T-cell (primary cell): ENCODE measurements around the gene ALOX12. TPM values are rescaled to one million over a fixed set of nuclear protein-coding genes. Genes with fewer than 3 reads are reported as not detected.

Experiments
- ATAC-seq, 4 experiments: fragments of 200-7000 bp in 3 of 4; fragments of 150-1000 bp in 1 of 4; cut with Tn5 transposase; replicated peaks in 1 of 4; 1 replicate in 3 of 4; 2 replicates in 1 of 4; pipeline ENCODE4 v1.10.0; 2021; ENCODE audit warnings: moderate library complexity in 3 of 4, mild to moderate bottlenecking in 2 of 4, moderate number of reproducible peaks in 1 of 4
- CTCF ChIA-PET, 2 donors: fragments of 300-600 bp; sonication (Branson Sonifier 250); formaldehyde crosslinking; loops; one replicate each; lab custom pipeline; 2022; ENCODE audit warnings: antibody characterized with exemption in 2 of 2; lab: Charles Lee
- POLR2A ChIA-PET, 2 donors: fragments of 300-600 bp; sonication (Branson Sonifier 250); formaldehyde crosslinking; loops; one replicate each; lab custom pipeline; 2022; ENCODE audit warnings: antibody characterized with exemption in 2 of 2; lab: Charles Lee
- DNase-seq, 35 experiments: peaks; one replicate each; pipeline versions ENCODE4 v3.0.0 to v3.0.0-alpha.2; 2013 to 2023
- H3K27ac ChIP-seq: one replicate; pipeline ENCODE4 v1.5.1; 2013; ENCODE audit warnings: low read length
- H3K27me3 ChIP-seq, 2 experiments: replicated peaks in 1 of 2; 1 replicate in 1 of 2; 2 replicates in 1 of 2; pipeline versions ENCODE4 v1.6.1 to v1.7.0; 2013; ENCODE audit warnings: low read length in 1 of 2, mixed read lengths in 1 of 2; ENCODE audit not compliant: control insufficient read depth in 2 of 2, insufficient read depth in 2 of 2; ENCODE audit errors: extremely low read depth in 1 of 2
- H3K36me3 ChIP-seq, 2 donors: 1 replicate in 1 of 2; 2 replicates in 1 of 2; pipeline versions ENCODE4 v1.6.1 to v1.7.0; 2013; ENCODE audit warnings: low read length in 1 of 2; ENCODE audit not compliant: control insufficient read depth in 2 of 2, insufficient read depth in 1 of 2; ENCODE audit errors: extremely low read depth in 1 of 2
- H3K4me1 ChIP-seq, 2 experiments: 1 replicate in 1 of 2; 2 replicates in 1 of 2; pipeline versions ENCODE4 v1.6.1 to v1.7.0; 2013; ENCODE audit warnings: low read length in 2 of 2, mixed read lengths in 1 of 2; ENCODE audit not compliant: insufficient read depth in 2 of 2, control insufficient read depth in 1 of 2; ENCODE audit errors: extremely low read depth in 1 of 2
- H3K4me3 ChIP-seq, 2 donors: 1 replicate in 1 of 2; 2 replicates in 1 of 2; pipeline versions ENCODE4 v1.5.1 to v1.7.0; 2013; ENCODE audit warnings: mild to moderate bottlenecking in 2 of 2, low read length in 1 of 2, moderate library complexity in 1 of 2; ENCODE audit not compliant: control insufficient read depth in 1 of 2; ENCODE audit errors: extremely low read depth in 1 of 2
- H3K9me3 ChIP-seq: 2 replicates; pipeline ENCODE4 v1.7.0; 2013
- H3K27ac Mint-ChIP-seq, 2 donors: one replicate each; pipeline ENCODE4 v1.8.0; 2020 to 2021; ENCODE audit warnings: mild to moderate bottlenecking in 2 of 2, mixed read lengths in 2 of 2
- H3K27me3 Mint-ChIP-seq, 2 donors: one replicate each; pipeline ENCODE4 v1.8.0; 2021 to 2022; ENCODE audit warnings: mixed read lengths in 2 of 2
- H3K36me3 Mint-ChIP-seq: one replicate; pipeline ENCODE4 v1.8.0; 2021; ENCODE audit warnings: mixed read lengths
- H3K4me1 Mint-ChIP-seq, 3 donors: one replicate each; pipeline ENCODE4 v1.8.0; 2020 to 2022; ENCODE audit warnings: mixed read lengths in 3 of 3, mild to moderate bottlenecking in 1 of 3
- H3K4me3 Mint-ChIP-seq, 3 donors: one replicate each; pipeline ENCODE4 v1.8.0; 2020 to 2022; ENCODE audit warnings: mild to moderate bottlenecking in 3 of 3, mixed read lengths in 3 of 3, moderate library complexity in 3 of 3
- H3K9me3 Mint-ChIP-seq, 3 donors: one replicate each; pipeline ENCODE4 v1.8.0; 2020 to 2022; ENCODE audit warnings: mixed read lengths in 3 of 3
- WGBS: methylation state at CpG from one replicate; pipeline ENCODE4 v1.1.5; 2013; ENCODE audit warnings: missing lambda C conversion rate; ENCODE audit not compliant: insufficient coverage; 5-methylcytosine and 5-hydroxymethylcytosine counted together
- total RNA-seq, 35 experiments: library from RNA in 6 of 35; stranded (reverse) in 6 of 35; fragments of 120-200 nt in 1 of 35; gene quantifications; one replicate each; pipeline versions ENCODE4 v1.2.1 to v1.2.4 and lab custom pipeline; 2013 to 2026

Gene ALOX12
- total RNA-seq, 5 donors from 2014 or later (not counting 1 experiment from before 2014, with no cell fraction given): 0.12 to 0.78 (median 0.13) TPM; not detected in 2

DNA sequence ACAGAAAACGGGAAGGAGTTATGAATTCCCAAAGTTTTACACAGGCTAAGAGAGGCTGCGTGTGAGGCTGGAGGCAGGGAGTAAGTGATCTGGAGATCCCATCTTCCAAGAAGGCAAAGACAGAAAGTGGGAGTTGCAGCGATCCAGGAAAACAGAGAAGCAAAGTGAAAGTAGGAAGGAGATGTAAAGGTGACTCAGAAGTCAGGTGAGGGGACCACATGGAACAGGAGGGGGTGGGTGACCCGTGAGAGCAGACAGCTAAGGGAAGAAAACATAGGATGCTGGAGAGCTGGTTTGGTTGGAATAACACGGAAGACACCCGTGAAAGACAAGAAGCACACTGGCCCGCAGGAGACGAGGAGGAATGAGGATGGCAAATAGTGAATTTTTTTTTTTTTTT is 1.3 kb downstream of the ALOX12 start:
- Histone ChIP-seq H3K36me3 (peaks cover 17 to 53% of the 10 kb centered on the region in 2 donors), H3K27ac (no peak overlapping the region), H3K27me3 (no peaks in the 10 kb centered on the region), H3K4me3 (no peak overlapping the region), H3K4me1 (no peaks in the 10 kb centered on the region), H3K9me3 (no peaks in the 10 kb centered on the region)
- Mint-ChIP-seq H3K36me3 (peaks cover 36% of the 10 kb centered on the region), H3K9me3 (no peaks in the 10 kb centered on the region), H3K27ac (no peak overlapping the region), H3K4me3 (no peak overlapping the region), H3K4me1 (peaks cover 3 to 7% (median 5%) of the 10 kb centered on the region in 3 donors), H3K27me3 (no peaks in the 10 kb centered on the region)
- POLR2A ChIA-PET: no interaction called here
- DNase-seq (no peak), ATAC-seq (no peak)
- CTCF ChIA-PET: interaction anchor here in 1 of 2 donors (0.6 kb wide), 1 partner anchor 86 kb away, joined by 11 read pairs; no protein-coding TSS in a partner anchor
- 92% methylated on average over 3 of the region's 8 CpGs for WGBS

DNA sequence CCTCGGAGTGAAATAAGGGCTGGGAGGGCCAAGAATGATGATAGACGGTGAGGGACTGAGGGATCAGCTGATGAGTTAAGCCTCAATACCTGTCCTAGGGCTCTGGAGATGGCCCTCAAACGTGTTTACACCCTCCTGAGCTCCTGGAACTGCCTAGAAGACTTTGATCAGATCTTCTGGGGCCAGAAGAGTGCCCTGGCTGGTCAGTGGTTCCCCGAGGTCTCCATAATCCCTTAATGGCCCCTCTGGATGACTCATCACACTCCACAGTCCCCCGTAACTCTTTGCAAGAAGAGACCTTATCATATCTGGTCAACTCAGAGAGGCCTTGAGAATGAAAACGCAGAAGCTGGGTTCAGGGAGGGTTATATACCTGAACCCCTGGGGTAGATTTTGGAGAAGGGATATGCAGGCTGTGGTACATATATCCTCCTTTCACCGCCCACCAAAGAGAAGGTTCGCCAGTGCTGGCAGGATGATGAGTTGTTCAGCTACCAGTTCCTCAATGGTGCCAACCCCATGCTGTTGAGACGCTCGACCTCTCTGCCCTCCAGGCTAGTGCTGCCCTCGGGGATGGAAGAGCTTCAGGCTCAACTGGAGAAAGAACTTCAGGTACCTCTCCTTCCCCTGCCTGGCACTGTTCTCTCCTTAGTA is 3.1 kb downstream of the ALOX12 start:
- WGBS: 89% methylated on average over 7 of the region's 11 CpGs
- ChIA-PET CTCF (interaction anchor here in 1 of 2 donors (0.6 kb wide), 1 partner anchor 34 kb away, joined by 3 read pairs; no protein-coding TSS in a partner anchor), POLR2A (no interaction called here)
- Mint-ChIP-seq H3K4me3 (no peak overlapping the region), H3K4me1 (peaks cover 5 to 7% (median 5%) of the 10 kb centered on the region in 3 donors), H3K9me3 (no peaks in the 10 kb centered on the region), H3K27me3 (no peaks in the 10 kb centered on the region), H3K27ac (no peak overlapping the region), H3K36me3 (peaks cover 46% of the 10 kb centered on the region)
- no peak overlapping the region for H3K4me3 ChIP-seq
- no peak overlapping the region for H3K27ac ChIP-seq
- no peak for DNase-seq
- H3K27me3 ChIP-seq: no peaks in the 10 kb centered on the region
- ATAC-seq: no peak
- no peaks in the 10 kb centered on the region for H3K4me1 ChIP-seq
- H3K9me3 ChIP-seq: no peaks in the 10 kb centered on the region
- H3K36me3 ChIP-seq: peaks cover 17 to 67% of the 10 kb centered on the region in 2 donors

DNA sequence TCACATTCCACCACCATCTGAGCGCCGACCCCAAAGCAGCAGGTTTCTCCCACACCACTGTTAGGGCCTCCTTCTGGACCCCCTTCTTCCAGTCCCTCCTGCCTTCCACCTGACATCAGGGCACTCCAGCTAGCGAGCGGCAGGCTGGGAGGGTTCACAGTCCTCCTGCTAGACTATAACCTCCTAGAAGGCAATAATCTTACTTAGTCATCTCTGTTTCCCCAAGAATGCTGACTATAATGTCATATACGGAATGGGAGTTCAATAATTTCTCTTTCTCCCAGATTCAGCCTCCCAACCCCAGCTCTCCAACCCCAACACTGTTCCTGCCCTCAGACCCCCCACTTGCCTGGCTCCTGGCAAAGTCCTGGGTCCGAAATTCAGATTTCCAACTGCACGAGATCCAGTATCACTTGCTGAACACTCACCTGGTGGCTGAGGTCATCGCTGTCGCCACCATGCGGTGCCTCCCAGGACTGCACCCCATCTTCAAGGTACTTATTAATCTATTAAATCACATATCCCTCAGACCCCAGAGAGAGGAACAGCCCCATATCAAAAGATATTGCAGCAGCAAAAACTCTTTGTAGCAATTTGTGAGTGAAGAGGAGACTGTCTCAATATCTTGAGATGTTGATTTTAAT is 5.6 kb downstream of the ALOX12 start:
- H3K9me3 ChIP-seq: no peaks in the 10 kb centered on the region
- ChIA-PET POLR2A (no interaction called here), CTCF (no interaction called here)
- peaks cover 17 to 71% of the 10 kb centered on the region in 2 donors for H3K36me3 ChIP-seq
- H3K27ac Mint-ChIP-seq: no peak overlapping the region
- H3K4me1 ChIP-seq: peaks cover 0 to 4% of the 10 kb centered on the region in 2 experiments
- H3K4me3 Mint-ChIP-seq: no peak overlapping the region
- peaks cover 51% of the 10 kb centered on the region for H3K36me3 Mint-ChIP-seq
- DNase-seq (peak in 13 of 35 experiments; percentile 30 to 68 (median 37)), ATAC-seq (no peak)
- no peak overlapping the region for H3K4me3 ChIP-seq
- peak overlapping the region; percentile 17 for H3K27ac ChIP-seq
- H3K9me3 Mint-ChIP-seq: no peaks in the 10 kb centered on the region
- WGBS: 72% methylated on average over 8 of the region's 10 CpGs
- no peaks in the 10 kb centered on the region for H3K27me3 ChIP-seq
- peaks cover 13 to 17% (median 13%) of the 10 kb centered on the region in 3 donors for H3K4me1 Mint-ChIP-seq
- no peaks in the 10 kb centered on the region for H3K27me3 Mint-ChIP-seq

DNA sequence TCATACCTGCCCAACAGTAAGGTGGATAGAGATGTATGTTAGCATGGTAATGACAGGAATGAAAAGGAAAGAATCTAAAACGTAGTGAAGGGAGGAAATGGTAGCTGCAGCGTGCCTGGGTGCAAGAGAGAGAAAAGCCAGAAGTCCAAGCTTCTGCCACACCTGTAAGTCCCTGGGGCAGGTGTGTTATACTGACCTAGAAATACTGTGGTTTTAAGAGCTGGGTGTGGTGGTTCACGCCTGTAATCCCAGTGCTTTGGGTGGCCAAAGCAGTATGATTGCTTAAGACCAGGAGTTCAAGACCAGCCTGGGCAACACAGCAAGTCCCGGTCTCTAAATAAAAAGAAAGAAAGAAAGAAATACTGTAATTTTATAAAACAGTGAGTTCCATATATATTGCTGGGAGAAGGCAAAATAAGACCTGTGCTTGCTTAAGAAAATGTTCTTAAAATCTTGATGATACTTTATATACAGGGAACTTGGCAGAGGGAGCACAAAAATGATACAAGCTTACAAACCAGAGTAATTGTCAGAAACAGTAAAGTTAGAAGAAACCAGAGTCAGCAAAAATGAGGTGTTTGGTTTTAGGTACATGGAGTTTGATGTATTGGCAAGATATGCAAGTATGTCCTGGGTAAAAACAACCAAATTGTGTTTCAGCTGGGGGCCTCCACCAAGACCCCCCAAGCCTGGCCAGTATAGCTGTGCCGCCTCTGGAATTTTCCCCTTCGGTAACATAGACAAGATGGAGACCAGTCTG is 6.6 kb downstream of the ALOX12 start:
- H3K4me3 Mint-ChIP-seq: no peak overlapping the region
- no peaks in the 10 kb centered on the region for H3K27me3 ChIP-seq
- H3K27ac Mint-ChIP-seq: peak overlapping the region in 1 of 2 donors; percentile 44
- H3K27ac ChIP-seq: no peak overlapping the region
- 84% methylated on average over 5 of the region's 6 CpGs for WGBS
- H3K9me3 ChIP-seq: no peaks in the 10 kb centered on the region
- peaks cover 0 to 4% of the 10 kb centered on the region in 2 experiments for H3K4me1 ChIP-seq
- no peak overlapping the region for H3K4me3 ChIP-seq
- H3K27me3 Mint-ChIP-seq: no peaks in the 10 kb centered on the region
- H3K9me3 Mint-ChIP-seq: no peaks in the 10 kb centered on the region
- ATAC-seq (no peak), DNase-seq (no peak)
- H3K36me3 ChIP-seq: peaks cover 17 to 66% of the 10 kb centered on the region in 2 donors
- CTCF ChIA-PET: interaction anchor here (0.6 to 3.0 kb wide), 4 partner anchors 19 to 176 kb away, joined by 3 to 70 read pairs (median 26); no protein-coding TSS in a partner anchor
- peaks cover 50% of the 10 kb centered on the region for H3K36me3 Mint-ChIP-seq
- POLR2A ChIA-PET: no interaction called here
- H3K4me1 Mint-ChIP-seq: peaks cover 15 to 21% (median 19%) of the 10 kb centered on the region in 3 donors

DNA sequence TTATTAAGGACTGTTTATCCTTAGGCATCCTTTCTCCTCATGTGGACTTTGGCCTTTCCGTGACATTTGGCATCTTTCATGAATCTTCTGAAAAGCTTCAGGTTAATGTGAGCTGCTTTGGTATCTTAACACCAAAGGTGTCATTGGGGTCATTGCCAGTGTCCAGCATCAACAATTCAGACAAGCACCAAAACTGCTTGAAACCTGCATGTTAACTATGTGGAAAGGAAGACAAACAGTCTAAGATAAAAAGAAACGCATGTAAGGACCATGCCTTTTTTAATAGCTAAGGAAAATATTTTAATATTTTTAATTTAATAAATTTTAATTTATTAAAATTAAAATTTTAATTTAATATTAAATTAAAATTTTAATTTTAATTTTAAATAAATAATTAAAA is 7.9 kb downstream of the ALOX12 start:
- Histone ChIP-seq H3K36me3 (peaks cover 16 to 63% of the 10 kb centered on the region in 2 donors), H3K9me3 (no peaks in the 10 kb centered on the region), H3K4me3 (no peak overlapping the region), H3K4me1 (peaks cover 0 to 4% of the 10 kb centered on the region in 2 experiments), H3K27ac (no peak overlapping the region), H3K27me3 (no peaks in the 10 kb centered on the region)
- no peak for DNase-seq
- POLR2A ChIA-PET: interaction anchor here in 1 of 2 donors (0.6 kb wide), 1 partner anchor 61 kb away, joined by 3 read pairs; no protein-coding TSS in a partner anchor
- CTCF ChIA-PET: interaction anchor here (0.6 to 3.0 kb wide), 23 partner anchors 9 to 337 kb away, joined by 3 to 70 read pairs (median 3); partner anchors contain the start of genes BCL6B (in 1 of the 2), RNASEK (in 1 of the 2) and TEKT1 (in 1 of the 2)
- Mint-ChIP-seq H3K4me3 (no peak overlapping the region), H3K9me3 (no peaks in the 10 kb centered on the region), H3K27me3 (no peaks in the 10 kb centered on the region), H3K4me1 (peaks cover 20 to 28% (median 26%) of the 10 kb centered on the region in 3 donors), H3K27ac (no peak overlapping the region), H3K36me3 (peaks cover 48% of the 10 kb centered on the region)
- WGBS: 100% methylated on average over 1 of the region's 2 CpGs
- no peak for ATAC-seq
